GM23338 (cell line): ENCODE results near the gene OR7G2. TPM values are rescaled to one million over a fixed set of nuclear protein-coding genes. Genes with fewer than 3 reads are reported as not detected.

Source experiments
- ATAC-seq: fragments of 200-7000 bp; cut with Tn5 transposase; 3 replicates; pipeline ENCODE4 v1.9.1; 2020
- DNase-seq: peaks from one replicate; pipeline ENCODE4 v3.0.0-alpha.2; 2015; ENCODE audit warnings: low spot score
- H2AFZ ChIP-seq: fragments of 200-600 bp; sonication (generic); 2 replicates; pipeline ENCODE4 v1.8.0; 2016; ENCODE audit warnings: antibody characterized with exemption, mild to moderate bottlenecking, moderate library complexity
- H3F3A ChIP-seq: fragments of 200-600 bp; sonication (generic); replicated peaks from 2 replicates; pipeline ENCODE4 v1.8.0; 2017; ENCODE audit warnings: antibody characterized with exemption, mixed run types, low read depth
- H3K27ac ChIP-seq: fragments of 200-600 bp; sonication (generic); 2 replicates; pipeline ENCODE4 v1.6.1; 2016; ENCODE audit warnings: low read depth
- H3K27me3 ChIP-seq: fragments of 200-600 bp; sonication (generic); 2 replicates; pipeline ENCODE4 v1.8.0; 2016; ENCODE audit warnings: mild to moderate bottlenecking, mixed run types, moderate library complexity; ENCODE audit not compliant: insufficient read depth
- H3K36me3 ChIP-seq: fragments of 200-600 bp; sonication (generic); 2 replicates; pipeline ENCODE4 v1.8.0; 2016; ENCODE audit warnings: mild to moderate bottlenecking; ENCODE audit not compliant: insufficient read depth
- H3K4me1 ChIP-seq: fragments of 200-600 bp; sonication (generic); 2 replicates; pipeline ENCODE4 v1.8.0; 2016; ENCODE audit warnings: mild to moderate bottlenecking, moderate library complexity; ENCODE audit not compliant: insufficient read depth
- H3K4me2 ChIP-seq: fragments of 200-600 bp; sonication (generic); 2 replicates; pipeline ENCODE4 v1.7.1; 2017; ENCODE audit warnings: mixed run types
- H3K4me3 ChIP-seq: fragments of 200-600 bp; sonication (generic); 2 replicates; pipeline ENCODE4 v1.6.1; 2016; ENCODE audit warnings: mixed run types
- H3K79me2 ChIP-seq: fragments of 200-600 bp; sonication (generic); replicated peaks from 2 replicates; pipeline ENCODE4 v1.8.0; 2017; ENCODE audit warnings: mild to moderate bottlenecking; ENCODE audit not compliant: insufficient read depth
- H3K9me2 ChIP-seq: fragments of 200-600 bp; sonication (generic); 2 replicates; pipeline ENCODE4 v1.8.0; 2017; ENCODE audit not compliant: insufficient read depth
- H4K20me1 ChIP-seq: fragments of 200-600 bp; sonication (generic); replicated peaks from 2 replicates; pipeline ENCODE4 v1.8.0; 2017; ENCODE audit warnings: mild to moderate bottlenecking; ENCODE audit not compliant: insufficient read depth
- H3K27ac Mint-ChIP-seq: 2 replicates; pipeline ENCODE4 v1.8.0; 2020; ENCODE audit warnings: inconsistent platforms, mild to moderate bottlenecking, moderate library complexity, mixed read lengths
- H3K27me3 Mint-ChIP-seq: 3 replicates; pipeline ENCODE4 v1.8.0; 2022; ENCODE audit warnings: low read depth, mild to moderate bottlenecking, moderate library complexity, mixed read lengths, inconsistent platforms; ENCODE audit not compliant: insufficient read depth, poor library complexity
- H3K36me3 Mint-ChIP-seq: 3 replicates; pipeline ENCODE4 v1.8.0; 2021; ENCODE audit warnings: low read depth, mild to moderate bottlenecking, inconsistent platforms, moderate library complexity, mixed read lengths
- H3K4me1 Mint-ChIP-seq: 3 replicates; pipeline ENCODE4 v1.8.0; 2020; ENCODE audit warnings: mild to moderate bottlenecking, inconsistent platforms, mixed read lengths
- H3K4me3 Mint-ChIP-seq: 3 replicates; pipeline ENCODE4 v1.8.0; 2021; ENCODE audit warnings: moderate library complexity, mild to moderate bottlenecking, inconsistent platforms, mixed read lengths
- H3K9me3 Mint-ChIP-seq: 3 replicates; pipeline ENCODE4 v1.8.0; 2020; ENCODE audit warnings: moderate library complexity, mild to moderate bottlenecking, inconsistent platforms, mixed read lengths
- CREB1 ChIP-seq: fragments of 250-450 bp; sonication (Bioruptor Pico); IDR thresholded peaks from 2 replicates; pipeline ENCODE4 v1.5.0; 2020; ENCODE audit warnings: low read depth, mild to moderate bottlenecking, moderate library complexity
- ETS1 ChIP-seq: IDR thresholded peaks from 2 replicates; pipeline ENCODE4 v1.6.1; 2016; ENCODE audit warnings: antibody characterized with exemption
- EZH2phosphoT487 ChIP-seq: fragments of 200-600 bp; sonication (generic); IDR thresholded peaks from one replicate; pipeline ENCODE4 v1.8.1; 2018; ENCODE audit warnings: antibody characterized with exemption; ENCODE audit not compliant: unreplicated experiment
- JUNB ChIP-seq: IDR thresholded peaks from one replicate; pipeline ENCODE4 v1.6.1; 2016; ENCODE audit warnings: antibody characterized with exemption; ENCODE audit not compliant: unreplicated experiment
- NANOG ChIP-seq: IDR thresholded peaks from 2 replicates; pipeline ENCODE4 v1.6.1; 2016; ENCODE audit warnings: antibody characterized with exemption, borderline replicate concordance
- POLR2AphosphoS5 ChIP-seq: IDR thresholded peaks from 2 replicates; pipeline ENCODE4 v1.6.1; 2016; ENCODE audit warnings: antibody characterized with exemption, low read depth
- REST ChIP-seq: IDR thresholded peaks from one replicate; pipeline ENCODE4 v1.6.1; 2018; ENCODE audit warnings: antibody characterized with exemption; ENCODE audit not compliant: unreplicated experiment
- STAT1 ChIP-seq: IDR thresholded peaks from one replicate; pipeline ENCODE4 v1.6.1; 2016; ENCODE audit warnings: antibody characterized with exemption; ENCODE audit not compliant: unreplicated experiment
- ZNF331 ChIP-seq: fragments of 250-450 bp; sonication (Bioruptor Pico); IDR thresholded peaks from 2 replicates; pipeline ENCODE4 v1.5.0; 2020; ENCODE audit warnings: low read depth, mild to moderate bottlenecking, moderate library complexity
- ZNF462 ChIP-seq: fragments of 250-450 bp; sonication (Bioruptor Pico); IDR thresholded peaks from 2 replicates; pipeline ENCODE4 v1.5.0; 2020; ENCODE audit warnings: mild to moderate bottlenecking, moderate library complexity
- polyA plus RNA-seq: library from polyadenylated mRNA; unstranded; fragments of >200 nt; fragmentation: Nextera tagmentation; extraction: Ambion mirVana; gene quantifications from 2 replicates; pipeline ENCODE4 v1.2.1, GENCODE V29; 2016
- total RNA-seq: library from RNA; depleted of rRNA; stranded (reverse); fragments of >200 nt; shearing (Covaris generic); gene quantifications from 2 replicates; pipeline ENCODE4 v1.2.3, GENCODE V29; 2014
- TF ChIP-seq, protein P1 (sequence below), 2 experiments: fragments of 200-600 bp in 1 of 2; sonication (generic) in 1 of 2; conservative IDR thresholded peaks; 2 replicates each; pipeline versions ENCODE4 v1.5.1 to v1.6.1; 2016 to 2017; ENCODE audit warnings: antibody characterized with exemption in 2 of 2, low read depth in 2 of 2, mild to moderate bottlenecking in 2 of 2, moderate library complexity in 1 of 2

OR7G2 gene
- total and polyA plus RNA-seq, 2 experiments from 2014 or later, result not detected

DNA sequence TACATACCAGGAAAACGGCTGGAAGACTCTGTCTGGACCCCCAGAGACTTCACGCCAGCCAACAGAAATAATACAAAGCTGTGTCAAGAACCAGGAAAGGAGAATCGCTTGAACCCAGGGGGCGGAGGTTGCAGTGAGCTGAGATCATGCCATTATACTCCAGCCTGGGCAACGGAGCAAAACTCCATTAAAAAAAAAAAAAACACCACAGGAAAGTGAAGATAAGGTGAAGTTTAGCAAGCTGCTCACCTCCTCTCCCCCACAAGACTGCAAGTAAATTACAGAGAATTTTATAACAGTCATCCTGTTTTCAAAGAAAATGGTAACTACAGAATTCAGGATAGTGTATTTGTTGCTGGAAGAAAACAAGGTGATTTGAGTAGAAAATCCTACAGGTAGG lies 9.3 kb upstream of the OR7G2 start:
- peaks cover 5% of the 10 kb centered on the region for H3K27me3 Mint-ChIP-seq

More for the DNA sequence above, 9.3 kb upstream of the OR7G2 start:
- no peak for ATAC-seq
- H3K27me3 ChIP-seq, result no peaks in the 10 kb centered on the region
- H3K4me3 ChIP-seq, result no peak overlapping the region
- no peaks in the 10 kb centered on the region for H3K4me1 Mint-ChIP-seq
- H3K4me1 ChIP-seq, result no peaks in the 10 kb centered on the region
- no peak overlapping the region for H3K4me2 ChIP-seq
- H4K20me1 ChIP-seq, result no peaks in the 10 kb centered on the region
- H3K36me3 ChIP-seq, result no peaks in the 10 kb centered on the region
- no peaks in the 10 kb centered on the region for H3F3A ChIP-seq
- peaks cover 94% of the 10 kb centered on the region for H3K9me3 Mint-ChIP-seq
- H2AFZ ChIP-seq, result no peak overlapping the region
- no peaks in the 10 kb centered on the region for H3K79me2 ChIP-seq
- peaks cover 27% of the 10 kb centered on the region for H3K36me3 Mint-ChIP-seq
- DNase-seq, result no peak
- TF ChIP-seq POLR2AphosphoS5 (no peak), EZH2phosphoT487 (no peak), JUNB (no peak), ZNF331 (no peak), STAT1 (no peak), ETS1 (no peak), REST (no peak), ZNF462 (no peak), NANOG (no peak), CREB1 (no peak)
- TF ChIP-seq, protein P1, sequence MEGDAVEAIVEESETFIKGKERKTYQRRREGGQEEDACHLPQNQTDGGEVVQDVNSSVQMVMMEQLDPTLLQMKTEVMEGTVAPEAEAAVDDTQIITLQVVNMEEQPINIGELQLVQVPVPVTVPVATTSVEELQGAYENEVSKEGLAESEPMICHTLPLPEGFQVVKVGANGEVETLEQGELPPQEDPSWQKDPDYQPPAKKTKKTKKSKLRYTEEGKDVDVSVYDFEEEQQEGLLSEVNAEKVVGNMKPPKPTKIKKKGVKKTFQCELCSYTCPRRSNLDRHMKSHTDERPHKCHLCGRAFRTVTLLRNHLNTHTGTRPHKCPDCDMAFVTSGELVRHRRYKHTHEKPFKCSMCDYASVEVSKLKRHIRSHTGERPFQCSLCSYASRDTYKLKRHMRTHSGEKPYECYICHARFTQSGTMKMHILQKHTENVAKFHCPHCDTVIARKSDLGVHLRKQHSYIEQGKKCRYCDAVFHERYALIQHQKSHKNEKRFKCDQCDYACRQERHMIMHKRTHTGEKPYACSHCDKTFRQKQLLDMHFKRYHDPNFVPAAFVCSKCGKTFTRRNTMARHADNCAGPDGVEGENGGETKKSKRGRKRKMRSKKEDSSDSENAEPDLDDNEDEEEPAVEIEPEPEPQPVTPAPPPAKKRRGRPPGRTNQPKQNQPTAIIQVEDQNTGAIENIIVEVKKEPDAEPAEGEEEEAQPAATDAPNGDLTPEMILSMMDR (conservative IDR thresholded peaks at IDR 0.05; ENCODE audit: low read depth in 2 of 2), result no peak
- H3K9me2 ChIP-seq, result no peaks in the 10 kb centered on the region
- H3K27ac ChIP-seq, result no peak overlapping the region
- H3K27ac Mint-ChIP-seq, result no peak overlapping the region
- no peak overlapping the region for H3K4me3 Mint-ChIP-seq
